OCI-LY1 (cell line): ENCODE data around the gene TPCN2.

Experiments
- H2AFZ ChIP-seq: fragments of 200-600 bp; sonication (generic), shearing (Covaris generic); 2 replicates; pipeline ENCODE4 v1.6.0; 2014; ENCODE audit warnings: antibody characterized with exemption, mild to moderate bottlenecking, low read length
- H3F3A ChIP-seq: fragments of 200-600 bp; sonication (generic), shearing (Covaris generic); 2 replicates; pipeline ENCODE4 v1.6.0; 2014; ENCODE audit warnings: mild to moderate bottlenecking, antibody characterized with exemption, low read length, moderate library complexity; ENCODE audit not compliant: insufficient read depth
- H3K27ac ChIP-seq: fragments of 200-600 bp; sonication (generic); 2 replicates; pipeline ENCODE4 v1.5.1; 2014; ENCODE audit warnings: low read length, mixed run types, mild to moderate bottlenecking, low read depth; ENCODE audit not compliant: poor library complexity, severe bottlenecking
- H3K27me3 ChIP-seq: fragments of 200-600 bp; sonication (generic); 2 replicates; pipeline ENCODE4 v1.6.0; 2014; ENCODE audit warnings: antibody characterized with exemption, mild to moderate bottlenecking, low read length, moderate library complexity; ENCODE audit not compliant: insufficient read depth
- H3K36me3 ChIP-seq: fragments of 200-600 bp; sonication (generic); 2 replicates; pipeline ENCODE4 v1.6.1; 2014; ENCODE audit warnings: mild to moderate bottlenecking, antibody characterized with exemption, low read length, moderate library complexity, mixed read lengths; ENCODE audit not compliant: insufficient read depth
- H3K4me1 ChIP-seq: fragments of 200-600 bp; sonication (generic); 2 replicates; pipeline ENCODE4 v1.5.1; 2014; ENCODE audit warnings: mild to moderate bottlenecking, low read length, moderate library complexity; ENCODE audit not compliant: insufficient read depth, severe bottlenecking
- H3K4me2 ChIP-seq: fragments of 200-600 bp; sonication (generic), shearing (Covaris generic); 2 replicates; pipeline ENCODE4 v1.6.1; 2014; ENCODE audit warnings: low read length
- H3K4me3 ChIP-seq: fragments of 200-600 bp; sonication (generic); 2 replicates; pipeline ENCODE4 v1.5.1; 2014; ENCODE audit warnings: low read length, low read depth, mild to moderate bottlenecking, mixed read lengths; ENCODE audit not compliant: poor library complexity, severe bottlenecking
- H3K79me2 ChIP-seq: fragments of 200-600 bp; shearing (Covaris generic); 2 replicates; pipeline ENCODE4 v1.6.1; 2016; ENCODE audit warnings: mixed run types, low read length, mixed read lengths; ENCODE audit not compliant: insufficient read depth
- H3K9ac ChIP-seq: fragments of 200-600 bp; sonication (generic), shearing (Covaris generic); 2 replicates; pipeline ENCODE4 v1.6.1; 2014; ENCODE audit warnings: mild to moderate bottlenecking, low read length, mixed read lengths
- H3K9me2 ChIP-seq: fragments of 200-600 bp; sonication (generic), shearing (Covaris generic); 2 replicates; pipeline ENCODE4 v1.6.1; 2014; ENCODE audit warnings: low read depth, mild to moderate bottlenecking, low read length, mixed read lengths
- H3K9me3 ChIP-seq: fragments of 200-600 bp; shearing (Covaris generic); 2 replicates; pipeline ENCODE4 v1.6.1; 2014; ENCODE audit warnings: low read length, mixed read lengths
- H4K20me1 ChIP-seq: fragments of 200-600 bp; sonication (generic), shearing (Covaris generic); 2 replicates; pipeline ENCODE4 v1.6.0; 2016; ENCODE audit warnings: mild to moderate bottlenecking, low read length; ENCODE audit not compliant: insufficient read depth
- CTCF ChIP-seq: fragments of 200-600 bp; sonication (generic), shearing (Covaris generic); IDR thresholded peaks from 2 replicates; pipeline ENCODE4 v1.5.1; 2017; ENCODE audit warnings: mild to moderate bottlenecking, antibody characterized with exemption, low read length, moderate library complexity, mixed read lengths
- EZH2 ChIP-seq: fragments of 200-600 bp; sonication (generic), shearing (Covaris generic); IDR thresholded peaks from 2 replicates; pipeline ENCODE4 v1.8.0; 2017; ENCODE audit warnings: borderline replicate concordance, mixed run types, mild to moderate bottlenecking, antibody characterized with exemption, low read length, moderate library complexity, mixed read lengths

TPCN2 gene

GRCh38 chr11:69017951-69018350 is 30.8 kb upstream of the TPCN2 start:
- Histone ChIP-seq H4K20me1 (no peaks in the 10 kb centered on the region), H3K4me1 (no peaks in the 10 kb centered on the region), H3K4me2 (no peak overlapping the region), H3F3A (no peaks in the 10 kb centered on the region), H3K9me2 (no peaks in the 10 kb centered on the region), H2AFZ (no peak overlapping the region), H3K27ac (no peak overlapping the region), H3K4me3 (no peak overlapping the region), H3K79me2 (no peaks in the 10 kb centered on the region), H3K9me3 (no peaks in the 10 kb centered on the region), H3K9ac (no peak overlapping the region), H3K36me3 (no peaks in the 10 kb centered on the region), H3K27me3 (0 out of 2 replicates have a peak, but pooled peaks cover 10% of the 10 kb centered on the region)
- TF ChIP-seq CTCF (no peak), EZH2 (no peak)

- no peak overlapping the region for H2AFZ ChIP-seq
- no peaks in the 10 kb centered on the region for H4K20me1 ChIP-seq
- no peak overlapping the region for H3K9ac ChIP-seq
- no peaks in the 10 kb centered on the region for H3K36me3 ChIP-seq
- no peak overlapping the region for H3K4me2 ChIP-seq
- H3K4me3 ChIP-seq = no peak overlapping the region
- H3K4me1 ChIP-seq = no peaks in the 10 kb centered on the region
- H3K9me3 ChIP-seq = no peaks in the 10 kb centered on the region
- H3K27me3 ChIP-seq = 0 out of 2 replicates have a peak, but pooled peaks cover 13% of the 10 kb centered on the region
- TF ChIP-seq EZH2 = no peak
- no peak for TF ChIP-seq CTCF
- no peaks in the 10 kb centered on the region for H3F3A ChIP-seq
- H3K9me2 ChIP-seq = no peaks in the 10 kb centered on the region
- no peaks in the 10 kb centered on the region for H3K79me2 ChIP-seq
- no peak overlapping the region for H3K27ac ChIP-seq
These were observed 29.8 kb upstream of the TPCN2 start for GRCh38 chr11:69018924-69019323.

- Histone ChIP-seq H3F3A (no peaks in the 10 kb centered on the region), H2AFZ (no peak overlapping the region), H3K4me3 (no peak overlapping the region), H4K20me1 (no peaks in the 10 kb centered on the region), H3K9ac (no peak overlapping the region), H3K27me3 (peaks cover 13% of the 10 kb centered on the region; the same call in 1 of the 2 replicates), H3K4me1 (no peaks in the 10 kb centered on the region), H3K4me2 (no peak overlapping the region), H3K27ac (no peak overlapping the region), H3K36me3 (no peaks in the 10 kb centered on the region), H3K9me2 (no peaks in the 10 kb centered on the region), H3K9me3 (no peaks in the 10 kb centered on the region), H3K79me2 (no peaks in the 10 kb centered on the region)
- TF ChIP-seq EZH2 = no peak
- TF ChIP-seq CTCF = no peak
These were observed 26.5 kb upstream of the TPCN2 start for GRCh38 chr11:69022260-69022659.
